MG63 (cell line): ENCODE data around the gene CXCR1. TPM values are rescaled to one million over a fixed set of nuclear protein-coding genes. Genes with fewer than 3 reads are reported as not detected.
"Not testable (repeated sequence)": the region's sequence is repeated elsewhere in the genome, so short reads cannot be mapped to it uniquely, and the experiment has no call there.

Experiments
- DNase-seq: peaks from one replicate; pipeline ENCODE4 v3.0.0-alpha.2; 2020
- H3K27me3 ChIP-seq: fragments of 250-450 bp; sonication (Bioruptor Pico); 2 replicates; pipeline ENCODE4 v1.5.1; 2020; ENCODE audit warnings: mild to moderate bottlenecking, moderate library complexity
- H3K36me3 ChIP-seq: fragments of 250-450 bp; sonication (Bioruptor Pico); 2 replicates; pipeline ENCODE4 v1.5.1; 2020; ENCODE audit warnings: mild to moderate bottlenecking, moderate library complexity
- H3K4me3 ChIP-seq: fragments of 250-450 bp; sonication (Bioruptor Pico); 2 replicates; pipeline ENCODE4 v1.5.1; 2020; ENCODE audit warnings: mild to moderate bottlenecking, moderate library complexity
- H3K9me3 ChIP-seq: fragments of 250-450 bp; sonication (Bioruptor Pico); 2 replicates; pipeline ENCODE4 v1.5.1; 2020; ENCODE audit warnings: mild to moderate bottlenecking, moderate library complexity
- total RNA-seq: library from RNA; depleted of rRNA; stranded (reverse); fragments of >200 nt; shearing (Covaris generic); gene quantifications from 2 replicates; pipeline ENCODE4 v1.2.3, GENCODE V29; 2014; ENCODE audit warnings: low replicate concordance

CXCR1 gene
- total RNA-seq, 1 experiment from 2014 or later, result not detected

DNA sequence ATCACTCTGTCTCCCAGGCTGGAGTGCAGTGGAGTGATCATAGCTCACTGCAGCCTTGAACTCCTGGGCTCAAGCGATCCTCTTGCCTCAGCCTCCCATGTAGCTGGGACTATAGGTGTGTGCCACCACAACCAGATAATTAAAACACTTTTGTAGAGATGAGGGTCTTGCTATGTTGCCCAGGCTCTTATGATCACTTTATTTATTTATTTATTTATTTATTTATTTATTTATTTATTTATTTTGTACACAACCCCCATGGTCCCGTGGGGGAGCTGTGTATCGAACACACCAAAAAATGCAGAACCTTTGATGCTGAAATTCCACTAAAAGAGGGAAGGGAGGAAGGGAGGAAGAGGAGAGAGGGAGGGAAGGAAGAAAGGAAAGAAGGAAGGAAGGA is 5.0 kb upstream of the CXCR1 start:
- not testable (repeated sequence) for H3K9me3 ChIP-seq, DNase-seq, H3K4me3 ChIP-seq, H3K36me3 ChIP-seq, H3K27me3 ChIP-seq

DNA sequence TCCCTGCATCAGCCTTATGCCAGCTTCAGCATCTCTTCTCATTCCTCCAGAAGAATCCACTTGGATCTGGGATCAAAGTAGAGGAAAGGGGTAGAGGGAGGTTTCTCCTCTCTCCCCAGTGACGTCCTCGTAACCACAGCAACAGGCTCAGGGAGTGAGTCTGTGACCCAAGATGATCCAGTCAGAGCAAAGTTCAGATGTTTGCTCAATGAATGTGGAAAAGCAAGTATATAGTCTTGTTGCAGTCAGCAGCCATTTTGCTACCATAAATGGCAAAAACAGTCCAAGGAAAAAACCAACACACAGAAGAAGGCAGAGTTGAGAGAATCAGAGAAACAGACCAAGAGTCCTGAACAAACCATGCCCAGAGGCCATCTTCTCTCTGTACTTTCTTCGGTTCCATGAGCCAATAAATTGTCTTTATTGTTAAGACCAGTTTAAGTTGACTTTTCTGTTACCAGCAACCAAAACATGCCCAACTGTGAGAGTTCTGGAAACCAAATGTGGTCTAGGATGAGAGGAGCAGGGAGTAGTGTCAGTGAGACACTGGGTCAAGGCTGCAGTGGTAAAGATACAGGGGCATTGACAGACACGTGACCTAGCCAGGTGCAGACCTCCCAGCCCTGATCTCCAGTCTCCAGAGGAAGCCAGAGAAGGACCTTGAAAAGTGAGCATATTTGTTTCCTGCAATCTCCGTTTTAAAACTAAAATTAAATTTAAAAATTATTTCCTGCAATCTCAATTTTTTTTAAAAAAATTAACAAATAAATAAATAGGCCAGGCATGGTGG is 3.2 kb upstream of the CXCR1 start:
- no peaks in the 10 kb centered on the region for H3K9me3 ChIP-seq
- no peak overlapping the region for H3K4me3 ChIP-seq
- no peak for DNase-seq
- no peaks in the 10 kb centered on the region for H3K36me3 ChIP-seq
- no peaks in the 10 kb centered on the region; the same call in none of the 2 replicates for H3K27me3 ChIP-seq

DNA sequence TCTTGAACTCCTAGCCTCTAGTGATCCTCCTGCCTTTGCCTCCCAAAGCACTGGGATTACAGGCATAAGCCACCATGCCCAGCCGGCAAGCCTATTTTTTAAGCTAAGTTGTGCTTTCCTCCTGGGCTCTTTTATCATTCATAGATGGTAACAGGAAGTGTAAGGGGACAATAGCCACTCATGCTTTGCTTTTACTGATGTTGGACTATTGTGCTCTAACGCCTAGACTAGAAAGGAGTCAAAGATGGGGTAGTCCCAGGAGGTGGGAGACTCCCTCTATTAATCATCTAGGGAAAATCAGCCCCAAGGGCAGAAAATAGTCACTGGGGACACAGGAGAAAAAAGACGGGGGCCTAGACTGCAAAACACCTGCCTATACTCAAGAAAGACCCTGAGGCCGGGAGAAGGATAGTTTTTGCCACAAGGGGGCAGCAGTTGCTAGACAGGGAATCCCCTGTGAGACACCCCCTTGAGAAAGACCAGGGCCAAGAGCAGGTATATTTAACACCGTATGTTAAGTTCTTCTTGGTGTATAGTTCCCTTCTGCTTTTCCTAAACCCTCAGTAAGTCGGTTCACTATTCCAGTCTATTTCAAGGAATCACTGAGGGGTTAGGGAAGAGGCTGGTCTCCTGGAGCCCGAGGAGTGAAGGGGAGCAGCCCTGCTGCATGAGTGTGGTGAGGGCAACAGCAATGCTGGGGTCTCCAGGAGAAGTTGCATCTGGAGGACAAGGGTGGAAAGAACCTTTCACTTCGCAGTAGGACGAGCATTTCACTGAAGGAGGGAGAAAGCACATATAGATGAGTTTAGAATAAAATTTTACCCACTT is 2.1 kb upstream of the CXCR1 start:
- peak; percentile 30 for DNase-seq
- Histone ChIP-seq H3K36me3 (no peaks in the 10 kb centered on the region), H3K27me3 (no peaks in the 10 kb centered on the region; the same call in none of the 2 replicates), H3K4me3 (no peak overlapping the region), H3K9me3 (no peaks in the 10 kb centered on the region)

DNA sequence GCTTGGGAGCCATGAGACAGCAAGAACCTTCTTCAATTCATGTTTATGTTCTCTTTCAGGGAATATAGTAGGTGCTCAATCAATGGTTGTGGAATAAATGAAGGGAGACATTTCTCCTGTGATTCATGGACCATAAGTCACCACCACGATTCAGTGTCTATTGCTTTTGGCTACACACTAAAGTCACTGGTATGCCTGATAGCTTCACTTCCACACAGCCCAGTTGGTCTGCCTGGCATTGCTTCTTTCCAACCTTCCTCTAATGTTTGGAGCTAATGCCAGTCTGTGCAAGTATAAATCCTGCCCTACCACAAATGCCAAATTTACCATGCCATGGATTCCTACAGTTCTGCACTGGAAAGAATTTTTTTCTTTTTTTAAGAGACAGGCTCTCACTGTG is 1.3 kb upstream of the CXCR1 start:
- Histone ChIP-seq H3K36me3 (no peaks in the 10 kb centered on the region), H3K9me3 (no peaks in the 10 kb centered on the region), H3K27me3 (no peaks in the 10 kb centered on the region; the same call in none of the 2 replicates), H3K4me3 (no peak overlapping the region)
- DNase-seq, result no peak

DNA sequence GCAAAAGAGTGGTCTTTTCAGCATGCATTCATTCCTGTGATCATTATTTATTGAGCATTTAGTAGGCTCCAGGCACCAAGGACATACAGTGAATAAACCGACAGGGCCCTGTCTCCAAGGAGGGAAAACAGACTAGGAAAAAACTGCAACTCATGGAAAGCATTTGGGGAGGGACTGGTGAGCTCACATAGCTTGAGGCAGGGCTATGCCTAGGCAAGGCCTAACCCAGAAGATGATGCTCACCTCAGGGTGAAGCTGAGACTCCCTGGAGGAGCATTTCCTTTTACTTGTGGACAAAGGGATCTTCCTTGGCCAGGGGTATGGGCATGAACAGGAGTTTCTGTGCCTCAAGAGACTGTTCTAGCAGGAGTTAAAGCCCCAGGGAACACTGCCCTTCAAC is 3.9 kb downstream of the CXCR1 start:
- Histone ChIP-seq H3K36me3 (no peaks in the 10 kb centered on the region), H3K27me3 (peaks cover 4% of the 10 kb centered on the region), H3K9me3 (no peaks in the 10 kb centered on the region), H3K4me3 (no peak overlapping the region)
- no peak for DNase-seq

DNA sequence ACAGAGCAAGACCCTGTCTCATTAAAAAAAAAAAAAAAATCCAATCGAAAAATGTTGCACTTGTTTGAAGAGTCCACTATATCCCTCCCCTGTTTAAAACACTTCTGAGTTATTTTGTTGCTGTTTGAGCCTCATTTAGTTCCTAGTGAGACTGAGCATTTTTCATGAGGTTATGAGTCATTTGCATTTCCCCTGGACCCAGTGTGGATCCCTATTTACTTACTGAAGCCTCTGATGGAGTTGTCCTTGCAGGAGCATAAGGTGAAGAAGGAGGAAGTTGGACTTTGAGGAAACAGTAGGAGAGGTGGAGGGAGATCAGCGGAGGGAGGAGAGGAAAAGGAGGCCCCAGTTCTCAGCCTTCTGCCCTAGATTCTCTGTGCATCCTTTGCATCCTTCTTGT is 5.1 kb downstream of the CXCR1 start:
- H3K9me3 ChIP-seq, result no peaks in the 10 kb centered on the region
- H3K4me3 ChIP-seq, result no peak overlapping the region
- DNase-seq, result no peak
- H3K36me3 ChIP-seq, result no peaks in the 10 kb centered on the region
- peaks cover 4% of the 10 kb centered on the region for H3K27me3 ChIP-seq

DNA sequence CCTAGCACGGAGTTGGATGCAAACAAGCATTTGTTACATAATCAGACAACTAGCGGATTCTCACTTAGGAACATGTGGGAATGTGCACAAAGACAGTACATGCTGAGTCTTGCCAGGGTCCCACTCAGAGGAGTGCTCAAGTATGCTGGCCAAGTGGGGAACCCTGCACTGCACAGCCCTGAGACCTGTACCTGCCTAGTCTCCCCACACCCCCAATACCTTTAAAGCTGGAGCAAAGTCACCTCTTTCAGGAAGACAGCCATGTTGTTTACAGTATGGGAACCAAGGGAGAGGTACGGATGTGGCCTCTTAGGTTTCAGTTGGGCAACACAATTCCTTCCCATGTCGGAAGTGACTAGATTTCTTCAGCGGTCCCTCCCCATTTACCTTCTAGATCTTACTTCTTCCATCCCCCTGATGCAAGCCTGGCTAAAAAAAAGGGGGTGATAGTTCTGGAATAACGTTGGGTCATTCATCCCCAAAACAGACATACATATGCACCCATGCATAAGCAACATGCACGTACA is 10.7 kb downstream of the CXCR1 start:
- Histone ChIP-seq H3K36me3 (no peaks in the 10 kb centered on the region), H3K4me3 (no peak overlapping the region), H3K9me3 (no peaks in the 10 kb centered on the region), H3K27me3 (peaks cover 10% of the 10 kb centered on the region)
- DNase-seq, result no peak

DNA sequence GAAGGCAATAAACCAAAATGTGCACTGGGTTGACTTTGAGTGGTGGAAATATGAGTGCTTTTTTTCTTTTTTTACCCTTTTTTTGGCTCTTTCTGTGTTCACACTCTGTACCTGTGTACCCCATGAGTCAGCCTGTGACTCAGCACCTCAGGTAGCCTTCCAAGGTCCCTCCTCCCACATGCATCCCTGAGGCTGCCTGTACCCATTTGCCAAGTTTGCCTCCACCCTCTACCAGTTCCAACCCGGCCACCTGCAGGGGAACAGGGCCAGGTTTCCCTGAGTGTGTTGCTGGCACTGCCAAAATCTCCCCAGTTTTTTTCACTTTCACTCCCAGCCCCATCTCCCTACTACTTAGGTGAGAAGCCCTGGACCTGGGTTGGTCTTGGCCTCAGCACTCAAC is 14.0 kb downstream of the CXCR1 start:
- no peak for DNase-seq
- peaks cover 6% of the 10 kb centered on the region for H3K27me3 ChIP-seq
- H3K36me3 ChIP-seq, result no peaks in the 10 kb centered on the region
- no peaks in the 10 kb centered on the region for H3K9me3 ChIP-seq
- no peak overlapping the region for H3K4me3 ChIP-seq

DNA sequence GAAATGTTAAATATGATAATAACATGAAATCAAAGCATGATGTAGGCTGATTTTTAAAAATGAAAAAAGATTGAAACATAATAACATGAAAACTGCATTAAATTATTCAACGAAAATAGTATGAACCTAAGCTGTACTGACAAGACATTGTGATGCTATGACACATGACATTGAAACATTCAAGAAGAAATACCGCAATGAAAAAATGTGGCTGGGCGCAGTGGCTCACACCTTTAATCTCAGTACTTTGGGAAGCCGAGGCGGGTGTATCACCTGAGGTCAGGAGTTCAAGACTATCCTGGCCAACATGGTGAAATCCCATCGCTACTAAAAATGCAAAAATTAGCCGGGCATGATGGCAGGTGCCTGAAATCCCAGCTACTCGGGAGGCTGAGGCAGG is 14.6 kb downstream of the CXCR1 start:
- peaks cover 6% of the 10 kb centered on the region for H3K27me3 ChIP-seq
- DNase-seq, result no peak
- H3K9me3 ChIP-seq, result no peaks in the 10 kb centered on the region
- no peaks in the 10 kb centered on the region for H3K36me3 ChIP-seq
- no peak overlapping the region for H3K4me3 ChIP-seq

DNA sequence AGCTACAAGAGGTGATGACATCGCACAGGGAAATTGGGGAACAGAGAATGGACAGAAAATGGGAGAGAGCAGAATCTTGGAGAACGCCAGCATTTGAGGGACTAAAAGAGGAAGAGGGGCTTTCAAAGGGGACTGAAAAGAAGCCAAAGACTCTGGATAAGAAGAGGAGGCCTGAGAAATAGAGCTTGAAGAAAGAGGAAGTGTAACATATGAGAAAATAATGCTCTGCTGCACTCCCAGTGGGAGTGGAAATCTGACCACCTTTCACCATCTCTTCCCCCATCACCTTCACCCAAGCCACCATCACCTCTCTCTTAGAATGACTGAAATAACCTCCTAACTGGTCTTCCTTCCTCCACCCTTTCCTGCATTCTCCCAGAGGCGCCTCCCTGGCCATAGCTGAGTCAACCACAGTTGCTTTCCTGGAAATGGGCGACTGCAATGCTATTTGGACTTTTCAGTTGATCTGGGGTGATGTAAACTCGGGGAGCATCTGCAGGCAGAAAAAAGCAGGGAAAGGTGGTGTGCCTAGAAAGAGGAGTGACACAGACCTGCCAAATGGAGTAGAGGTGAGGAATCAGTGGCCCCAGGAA is 16.8 kb downstream of the CXCR1 start:
- Histone ChIP-seq H3K27me3 (peaks cover 6% of the 10 kb centered on the region), H3K36me3 (no peaks in the 10 kb centered on the region), H3K4me3 (no peak overlapping the region), H3K9me3 (no peaks in the 10 kb centered on the region)
- no peak for DNase-seq

DNA sequence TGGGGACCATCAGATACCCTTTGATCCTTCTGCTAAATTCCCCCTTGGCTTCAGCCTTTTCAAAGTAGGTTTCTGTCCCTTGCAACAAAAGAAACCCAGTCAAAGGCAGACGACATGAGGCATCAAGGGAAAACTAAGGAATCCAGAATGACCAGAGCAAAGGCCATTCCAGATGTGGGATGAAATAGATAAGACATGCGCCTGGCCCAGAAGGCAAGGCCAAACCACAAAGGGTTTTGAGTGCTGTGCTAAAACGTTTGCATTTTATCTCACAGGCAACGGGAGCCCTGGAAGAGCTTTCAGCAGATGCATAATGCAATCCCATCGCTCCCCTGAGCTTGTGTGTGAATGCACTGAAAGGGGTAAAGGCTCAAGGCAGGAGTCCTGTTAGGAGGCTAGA is 17.7 kb downstream of the CXCR1 start:
- H3K27me3 ChIP-seq, result peaks cover 3% of the 10 kb centered on the region
- no peak overlapping the region for H3K4me3 ChIP-seq
- no peak for DNase-seq
- H3K9me3 ChIP-seq, result no peaks in the 10 kb centered on the region
- H3K36me3 ChIP-seq, result no peaks in the 10 kb centered on the region

DNA sequence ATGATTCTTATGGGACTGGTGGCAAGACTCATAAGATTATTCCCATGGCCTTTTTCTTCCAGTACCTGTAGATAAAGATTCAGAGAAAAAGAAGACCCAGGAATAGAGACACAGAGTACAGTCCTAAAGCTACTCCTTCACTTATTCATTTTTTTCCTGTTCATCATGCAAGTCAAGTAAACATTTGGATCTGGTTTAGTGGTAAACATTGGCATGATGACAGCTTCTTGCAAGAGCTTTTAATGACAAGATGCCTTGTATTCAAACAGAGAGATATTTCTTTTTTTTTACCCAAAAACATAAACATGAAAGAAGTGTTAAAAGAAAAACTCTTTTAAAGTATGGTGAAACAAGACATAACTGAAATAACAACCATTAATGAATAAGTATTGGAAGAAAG is 20.7 kb downstream of the CXCR1 start:
- no peak for DNase-seq
- H3K27me3 ChIP-seq, result no peaks in the 10 kb centered on the region
- no peaks in the 10 kb centered on the region for H3K9me3 ChIP-seq
- no peak overlapping the region for H3K4me3 ChIP-seq
- no peaks in the 10 kb centered on the region for H3K36me3 ChIP-seq

DNA sequence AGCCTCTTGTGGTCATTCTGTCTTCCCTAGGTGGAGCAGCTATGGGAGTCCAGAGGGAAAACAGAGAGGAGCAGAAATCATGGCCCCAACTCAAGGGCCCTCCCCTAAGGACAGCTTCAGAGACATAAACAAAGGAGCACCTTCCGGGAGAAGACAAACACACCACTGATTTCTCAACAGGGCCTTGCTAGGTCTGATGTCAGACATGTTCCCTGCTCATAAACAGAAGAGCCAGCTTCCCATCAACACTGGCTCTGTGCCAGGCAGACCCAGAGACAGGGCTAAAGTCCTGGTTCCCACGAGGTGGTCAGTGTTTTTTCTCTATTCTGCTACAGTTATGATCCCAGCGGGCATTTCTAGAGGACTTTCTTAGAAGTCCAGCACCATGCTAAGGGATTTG is 21.6 kb downstream of the CXCR1 start:
- no peak for DNase-seq
- H3K4me3 ChIP-seq, result no peak overlapping the region
- no peaks in the 10 kb centered on the region for H3K36me3 ChIP-seq
- peaks cover 7% of the 10 kb centered on the region for H3K27me3 ChIP-seq
- no peaks in the 10 kb centered on the region for H3K9me3 ChIP-seq

DNA sequence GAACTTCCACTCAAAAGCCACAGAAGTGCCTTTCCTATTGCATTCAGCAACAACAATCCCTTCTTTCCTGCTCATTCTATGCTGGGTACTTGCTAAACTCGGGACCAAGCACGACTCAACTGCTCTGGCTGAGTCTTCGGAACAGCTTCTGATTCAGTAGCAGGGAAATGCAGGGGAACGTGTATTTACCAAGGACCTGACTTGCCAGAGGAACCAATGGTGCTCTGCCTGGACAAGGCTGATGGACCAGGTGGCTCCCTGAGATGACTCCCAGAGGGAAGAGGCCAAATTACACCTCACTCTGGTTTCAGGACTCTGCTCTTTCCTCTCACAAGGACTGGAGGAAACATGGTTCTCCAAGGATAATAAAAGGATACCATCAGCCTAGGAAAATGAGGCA is 28.7 kb downstream of the CXCR1 start:
- no peak for DNase-seq
- Histone ChIP-seq H3K36me3 (no peaks in the 10 kb centered on the region), H3K4me3 (no peak overlapping the region), H3K9me3 (no peaks in the 10 kb centered on the region), H3K27me3 (peaks cover 19% of the 10 kb centered on the region)

DNA sequence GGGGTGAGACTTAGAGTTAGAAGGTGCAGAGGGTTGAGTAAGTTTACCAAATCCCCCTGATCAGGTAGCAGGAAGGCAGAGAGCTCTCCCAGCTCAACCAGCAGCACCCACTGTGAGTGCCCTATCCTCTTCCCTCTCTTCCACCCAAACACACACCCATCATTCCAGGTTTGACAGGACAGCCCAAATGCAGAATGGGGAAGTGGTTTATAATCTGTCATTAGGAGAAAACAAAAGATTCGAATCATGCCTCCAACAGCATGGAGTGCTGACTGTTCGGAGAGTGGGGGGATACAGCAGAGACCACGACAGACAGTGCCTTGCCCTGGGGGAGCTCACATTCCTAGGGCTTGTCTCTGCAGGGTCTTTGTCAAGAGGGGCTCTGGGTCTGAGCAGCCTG is 29.2 kb downstream of the CXCR1 start:
- Histone ChIP-seq H3K36me3 (no peaks in the 10 kb centered on the region), H3K4me3 (no peak overlapping the region), H3K27me3 (peaks cover 19% of the 10 kb centered on the region), H3K9me3 (no peaks in the 10 kb centered on the region)
- no peak for DNase-seq

DNA sequence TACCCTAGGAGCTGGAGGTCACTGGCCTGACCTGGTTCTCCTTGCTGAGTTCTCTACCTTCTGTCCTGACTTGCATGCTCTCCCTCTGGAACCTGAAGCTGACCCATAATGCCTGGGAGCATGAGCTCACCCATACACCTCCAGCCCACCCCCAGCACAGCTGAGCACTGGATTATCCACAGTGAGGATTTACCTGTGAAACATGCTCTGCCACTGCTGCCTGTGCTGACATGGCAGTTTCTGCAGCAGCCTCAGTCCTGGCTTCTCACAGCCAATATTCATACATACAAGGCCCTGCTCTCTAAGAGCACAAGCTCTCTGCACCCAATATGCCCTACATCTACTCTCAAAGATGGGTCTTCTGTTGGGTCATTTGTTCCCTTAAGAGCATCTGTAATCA is 35.9 kb downstream of the CXCR1 start:
- DNase-seq, result no peak
- Histone ChIP-seq H3K36me3 (no peaks in the 10 kb centered on the region), H3K27me3 (peaks cover 4% of the 10 kb centered on the region; the same call in 1 of the 2 replicates), H3K4me3 (no peak overlapping the region), H3K9me3 (no peaks in the 10 kb centered on the region)

DNA sequence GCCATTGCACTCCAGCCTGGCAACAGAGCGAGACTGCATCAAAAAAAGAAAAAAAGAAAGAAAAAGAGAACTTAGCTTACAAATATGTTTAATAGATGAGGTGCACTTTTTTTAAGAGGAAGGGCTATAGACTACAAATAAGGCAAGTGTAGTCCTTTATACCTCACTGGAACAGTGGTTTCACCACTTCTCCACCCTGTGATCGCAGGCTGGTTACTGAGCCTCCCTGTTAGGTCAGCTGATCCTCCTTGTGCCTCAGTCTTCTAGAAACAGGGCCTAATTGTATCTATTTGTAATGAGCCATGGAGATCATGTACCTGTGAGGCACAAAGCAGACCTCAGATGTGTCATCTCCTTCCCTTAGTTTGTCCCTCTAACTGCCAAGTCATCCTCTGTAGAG is 36.4 kb downstream of the CXCR1 start:
- no peaks in the 10 kb centered on the region for H3K9me3 ChIP-seq
- H3K4me3 ChIP-seq, result no peak overlapping the region
- peaks cover 4% of the 10 kb centered on the region; the same call in 1 of the 2 replicates for H3K27me3 ChIP-seq
- DNase-seq, result no peak
- H3K36me3 ChIP-seq, result no peaks in the 10 kb centered on the region
